Cardiac fibroblast (primary cell): ENCODE data around the gene ZNF830.

Source experiments
- DNase-seq, 2 donors: peaks; one replicate each; pipeline versions ENCODE4 v3.0.0 to v3.0.0-alpha.2; 2010; ENCODE audit warnings: low read depth in 2 of 2
- H3K4me3 ChIP-seq, 2 donors: replicated peaks in 1 of 2; 1 replicate in 1 of 2; 2 replicates in 1 of 2; pipeline ENCODE4 v1.5.1; 2011; ENCODE audit warnings: low read depth in 2 of 2, low read length in 2 of 2, mild to moderate bottlenecking in 2 of 2, moderate library complexity in 1 of 2
- CTCF ChIP-seq: IDR thresholded peaks from one replicate; pipeline ENCODE4 v1.5.1; 2011; ENCODE audit warnings: low read depth, mild to moderate bottlenecking, low read length, inconsistent platforms

Gene ZNF830

GRCh38 chr17:35010093-35010492, 48.8 kb downstream of the ZNF830 start:
- no peak overlapping the region for H3K4me3 ChIP-seq
- no peak for DNase-seq
- no peak for TF ChIP-seq CTCF

GRCh38 chr17:35011671-35012216, 50.4 kb downstream of the ZNF830 start:
- H3K4me3 ChIP-seq: no peak overlapping the region
- no peak for TF ChIP-seq CTCF
- no peak for DNase-seq
